ENCODE data around the gene ROCK2.

GRCh38 chr2:11305958-11306357 lies 38.5 kb downstream of the ROCK2 start:
- TF ChIP-seq CTCF (conservative IDR thresholded peaks at IDR 0.05) (no peak), ZFX (IDR thresholded peaks at IDR 0.05) (no peak)

Data from C4-2B (cell line).